Fibroblast of skin of right biceps (primary cell): Measurements from ENCODE around the gene RPS6KA4.
A peak's percentile ranks its signal among the peaks of the same experiment; 100 is the strongest.
"Not testable (repeated sequence)": the region's sequence is repeated elsewhere in the genome, so short reads cannot be mapped to it uniquely, and the experiment has no call there.

Experiments
- DNase-seq: peaks from one replicate; pipeline ENCODE4 v3.0.0-alpha.2; 2013

RPS6KA4 gene

DNA sequence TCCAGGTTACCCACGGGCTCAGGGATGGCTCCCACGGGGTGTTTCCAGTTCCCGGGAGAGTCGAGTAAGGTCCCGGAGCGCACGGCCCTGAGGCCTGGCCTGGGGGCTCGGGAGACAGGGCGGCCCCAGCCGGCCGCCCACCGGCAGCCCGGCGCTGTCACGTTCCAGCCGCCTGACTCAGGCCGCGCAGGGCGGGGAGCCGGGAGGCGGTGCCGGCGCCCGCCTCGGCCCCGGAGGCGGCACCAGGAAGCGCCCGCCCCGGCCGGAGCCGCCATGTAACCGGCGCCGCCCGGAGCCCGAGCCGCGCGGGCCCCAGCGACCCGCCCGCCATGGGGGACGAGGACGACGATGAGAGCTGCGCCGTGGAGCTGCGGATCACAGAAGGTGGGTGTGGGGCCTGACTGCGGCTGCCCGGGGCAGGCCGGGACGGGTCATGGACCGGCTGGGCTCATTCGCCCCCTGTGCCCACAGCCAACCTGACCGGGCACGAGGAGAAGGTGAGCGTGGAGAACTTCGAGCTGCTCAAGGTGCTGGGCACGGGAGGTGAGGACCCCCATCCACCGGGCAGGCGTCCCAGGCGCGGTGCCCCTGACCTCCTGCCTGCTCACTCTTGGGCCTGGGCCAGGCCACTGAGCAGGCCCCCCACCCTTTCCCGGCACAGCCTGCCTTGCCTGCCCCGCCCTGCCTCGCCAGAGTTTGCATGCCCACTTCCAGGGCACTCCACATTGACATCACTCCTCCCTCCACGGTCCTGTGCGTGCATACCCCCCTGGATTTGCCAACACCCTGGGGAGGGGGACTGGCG is at the start of gene RPS6KA4:
TSS of gene RPS6KA4 (plus strand) at position 256 of the 805 bp plus-strand sequence. CDS start at position 330, 74 bp downstream.
- DNase-seq, result peak; percentile 77

DNA sequence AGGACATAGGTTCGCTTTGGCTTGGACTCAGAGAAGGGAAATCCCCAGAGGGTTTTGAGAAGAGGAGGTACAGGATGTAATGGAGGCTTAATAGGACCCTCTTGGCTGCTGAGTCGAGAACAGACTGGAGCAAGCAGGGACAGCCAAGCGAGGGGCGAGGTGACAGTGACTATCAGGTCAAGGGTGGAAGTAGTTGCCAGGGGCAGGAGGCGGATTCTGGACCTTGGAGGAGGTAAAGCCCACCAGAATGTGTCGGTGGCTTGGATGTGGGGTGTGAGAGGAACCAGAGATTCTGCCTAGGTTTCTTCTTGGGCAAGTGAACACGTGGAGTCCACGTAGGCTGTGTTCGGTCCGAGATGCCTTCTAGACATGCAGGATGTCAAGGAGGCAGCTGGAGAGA is 46.0 kb upstream of the RPS6KA4 start:
- DNase-seq, result no peak

DNA sequence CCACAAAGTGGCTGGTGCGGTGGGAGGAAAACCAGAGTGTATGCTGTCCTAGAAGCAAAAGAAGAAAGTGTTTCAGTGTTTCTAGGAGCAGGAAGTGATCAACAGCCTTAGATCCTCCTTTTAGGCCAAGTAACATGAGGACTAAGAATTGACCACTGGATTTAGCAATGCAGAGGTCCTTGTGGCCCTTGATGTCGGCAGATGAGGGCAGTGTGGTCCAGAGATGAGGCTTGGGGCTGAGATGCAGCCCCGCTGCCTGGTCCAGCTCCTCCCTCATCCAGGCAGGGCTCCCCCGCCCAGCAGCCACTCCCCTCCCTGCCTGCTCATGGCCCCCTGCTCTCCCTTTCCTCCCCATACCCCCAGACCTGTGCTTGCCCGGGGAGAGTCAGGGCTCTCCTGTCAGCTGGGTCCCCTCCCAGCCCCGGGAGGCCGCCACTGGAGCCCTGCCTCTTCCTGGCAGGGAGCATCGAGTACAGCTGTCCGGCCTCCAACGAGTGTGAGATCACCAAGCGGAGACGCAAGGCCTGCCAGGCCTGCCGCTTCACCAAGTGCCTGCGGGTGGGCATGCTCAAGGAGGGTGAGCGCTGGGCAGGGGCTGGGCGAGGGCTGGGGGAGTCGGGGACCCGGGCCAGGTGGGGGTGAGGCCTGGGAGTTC is 45.3 kb upstream of the RPS6KA4 start:
- no peak for DNase-seq

DNA sequence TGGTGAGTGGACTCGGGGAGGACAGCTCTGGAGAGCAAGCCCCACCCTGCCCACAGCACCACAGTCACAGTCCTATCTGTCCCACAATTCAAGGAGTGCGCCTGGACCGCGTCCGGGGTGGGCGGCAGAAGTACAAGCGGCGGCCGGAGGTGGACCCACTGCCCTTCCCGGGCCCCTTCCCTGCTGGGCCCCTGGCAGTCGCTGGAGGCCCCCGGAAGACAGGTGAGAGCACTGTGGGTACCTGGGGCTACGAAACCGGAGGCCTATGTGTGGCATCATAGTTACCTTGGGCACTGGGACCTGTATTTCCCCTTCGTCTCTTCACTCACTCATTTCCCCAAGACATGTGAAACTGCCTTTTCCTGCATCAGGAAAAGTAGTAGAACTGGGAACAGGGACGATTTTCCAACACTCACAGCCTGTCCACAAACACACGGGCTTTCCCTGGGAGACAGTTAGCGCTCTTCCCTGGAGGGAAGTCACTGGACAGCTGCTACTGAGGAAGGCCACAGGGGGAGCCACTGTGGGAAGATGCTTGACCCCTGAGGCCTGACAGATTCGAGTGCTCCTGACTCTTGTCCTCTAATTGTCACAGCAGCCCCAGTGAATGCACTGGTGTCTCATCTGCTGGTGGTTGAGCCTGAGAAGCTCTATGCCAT is 44.7 kb upstream of the RPS6KA4 start:
- DNase-seq, result no peak

DNA sequence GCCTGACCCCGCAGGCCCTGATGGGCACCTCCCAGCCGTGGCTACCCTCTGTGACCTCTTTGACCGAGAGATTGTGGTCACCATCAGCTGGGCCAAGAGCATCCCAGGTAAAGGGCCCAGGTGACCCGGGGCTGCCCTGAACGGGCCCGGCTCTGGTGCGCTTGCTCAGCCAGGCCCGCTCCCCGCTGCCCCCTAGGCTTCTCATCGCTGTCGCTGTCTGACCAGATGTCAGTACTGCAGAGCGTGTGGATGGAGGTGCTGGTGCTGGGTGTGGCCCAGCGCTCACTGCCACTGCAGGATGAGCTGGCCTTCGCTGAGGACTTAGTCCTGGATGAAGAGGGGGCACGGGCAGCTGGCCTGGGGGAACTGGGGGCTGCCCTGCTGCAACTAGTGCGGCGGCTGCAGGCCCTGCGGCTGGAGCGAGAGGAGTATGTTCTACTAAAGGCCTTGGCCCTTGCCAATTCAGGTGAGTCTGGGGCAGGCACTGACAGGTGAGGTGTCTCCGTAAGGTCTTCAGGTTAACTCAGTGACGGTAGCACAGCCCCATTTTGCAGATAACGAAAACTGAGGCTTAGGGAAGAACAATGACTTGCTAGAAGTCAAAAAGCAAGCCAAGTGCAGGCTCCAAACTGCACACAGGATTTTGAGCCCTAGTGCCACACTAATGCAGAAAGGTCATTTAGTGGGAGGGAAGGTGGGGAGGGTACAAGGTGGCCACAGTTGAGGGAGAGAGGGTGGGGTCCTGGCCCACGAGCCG is 44.0 kb upstream of the RPS6KA4 start:
- DNase-seq, result no peak

DNA sequence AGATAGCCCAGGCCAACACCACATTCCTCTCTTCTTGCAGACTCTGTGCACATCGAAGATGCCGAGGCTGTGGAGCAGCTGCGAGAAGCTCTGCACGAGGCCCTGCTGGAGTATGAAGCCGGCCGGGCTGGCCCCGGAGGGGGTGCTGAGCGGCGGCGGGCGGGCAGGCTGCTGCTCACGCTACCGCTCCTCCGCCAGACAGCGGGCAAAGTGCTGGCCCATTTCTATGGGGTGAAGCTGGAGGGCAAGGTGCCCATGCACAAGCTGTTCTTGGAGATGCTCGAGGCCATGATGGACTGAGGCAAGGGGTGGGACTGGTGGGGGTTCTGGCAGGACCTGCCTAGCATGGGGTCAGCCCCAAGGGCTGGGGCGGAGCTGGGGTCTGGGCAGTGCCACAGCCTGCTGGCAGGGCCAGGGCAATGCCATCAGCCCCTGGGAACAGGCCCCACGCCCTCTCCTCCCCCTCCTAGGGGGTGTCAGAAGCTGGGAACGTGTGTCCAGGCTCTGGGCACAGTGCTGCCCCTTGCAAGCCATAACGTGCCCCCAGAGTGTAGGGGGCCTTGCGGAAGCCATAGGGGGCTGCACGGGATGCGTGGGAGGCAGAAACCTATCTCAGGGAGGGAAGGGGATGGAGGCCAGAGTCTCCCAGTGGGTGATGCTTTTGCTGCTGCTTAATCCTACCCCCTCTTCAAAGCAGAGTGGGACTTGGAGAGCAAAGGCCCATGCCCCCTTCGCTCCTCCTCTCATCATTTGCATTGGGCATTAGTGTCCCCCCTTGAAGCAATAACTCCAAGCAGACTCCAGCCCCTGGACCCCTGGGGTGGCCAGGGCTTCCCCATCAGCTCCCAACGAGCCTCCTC is 43.1 kb upstream of the RPS6KA4 start:
- not testable (repeated sequence) for DNase-seq

- DNase-seq, result no peak
Measured at GRCh38 chr11:64316672-64317324, 42.2 kb upstream of the RPS6KA4 start.

DNA sequence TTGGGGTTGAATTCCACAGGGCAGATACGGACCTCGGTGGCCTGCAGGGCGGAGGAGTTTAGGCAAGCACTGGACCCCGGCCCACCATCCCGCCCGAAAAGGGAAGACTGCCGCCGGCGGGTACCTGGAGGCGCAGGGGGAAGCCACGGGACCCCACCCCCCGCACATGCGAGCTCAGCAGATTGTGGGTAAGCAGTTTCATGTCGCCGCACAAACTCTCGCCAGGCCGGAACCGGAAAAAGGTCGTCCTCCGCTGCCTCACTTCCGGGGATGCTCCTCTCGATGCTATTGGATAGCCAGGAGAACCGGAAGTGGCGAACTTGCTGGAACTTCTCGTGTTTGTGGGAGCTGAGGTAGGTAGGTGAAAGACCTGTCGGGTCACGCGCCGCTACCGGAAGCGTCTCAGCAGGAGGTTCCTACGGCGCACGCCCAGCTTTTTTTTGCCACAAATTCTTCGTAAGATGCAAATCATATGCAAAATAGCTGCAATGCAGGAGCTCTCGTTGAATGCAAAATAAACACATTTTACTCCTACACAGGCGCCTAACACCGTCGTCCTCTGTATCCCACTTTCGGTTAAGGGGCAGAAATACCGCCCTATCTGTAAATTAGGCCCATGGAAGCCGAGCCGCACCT is 41.5 kb upstream of the RPS6KA4 start, which contains the start of gene TRMT112:
TSS of gene TRMT112 (minus strand) at position 235 of the 636 bp plus-strand sequence. CDS start at position 202, 33 bp downstream.
- DNase-seq, result peak; percentile 97

DNA sequence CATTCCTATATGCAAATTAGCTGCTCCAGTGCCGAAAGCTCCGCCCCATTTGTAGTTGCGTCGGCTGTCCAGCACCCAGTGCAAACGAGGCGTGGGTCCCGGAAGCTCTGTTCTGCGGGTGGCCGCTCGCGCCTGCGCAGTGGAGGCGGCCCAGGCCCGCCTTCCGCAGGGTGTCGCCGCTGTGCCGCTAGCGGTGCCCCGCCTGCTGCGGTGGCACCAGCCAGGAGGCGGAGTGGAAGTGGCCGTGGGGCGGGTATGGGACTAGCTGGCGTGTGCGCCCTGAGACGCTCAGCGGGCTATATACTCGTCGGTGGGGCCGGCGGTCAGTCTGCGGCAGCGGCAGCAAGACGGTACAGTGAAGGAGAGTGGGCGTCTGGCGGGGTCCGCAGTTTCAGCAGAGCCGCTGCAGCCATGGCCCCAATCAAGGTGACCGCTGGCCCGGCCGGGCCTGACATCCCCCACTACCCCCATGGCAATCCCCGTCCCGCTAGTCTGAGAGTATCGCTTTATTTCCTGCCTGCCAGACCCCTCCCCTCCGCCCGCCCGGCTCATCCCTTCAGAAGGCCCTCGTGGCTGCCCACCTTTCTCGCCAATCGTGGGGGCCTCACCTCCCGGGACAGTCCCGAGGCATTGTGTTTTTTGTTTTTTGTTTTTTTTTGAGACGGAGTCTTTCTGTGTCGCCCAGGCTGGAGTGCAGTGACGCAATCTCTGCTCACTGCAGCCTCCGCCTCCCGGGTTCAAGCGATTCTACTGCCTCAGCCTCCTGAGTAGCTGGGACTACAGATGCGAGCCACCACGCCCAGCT is 40.8 kb upstream of the RPS6KA4 start, which contains the start of gene PRDX5:
TSS of gene PRDX5 (plus strand) at position 161 of the 805 bp plus-strand sequence. CDS start at position 256, 95 bp downstream.
- DNase-seq, result peak; percentile 96

DNA sequence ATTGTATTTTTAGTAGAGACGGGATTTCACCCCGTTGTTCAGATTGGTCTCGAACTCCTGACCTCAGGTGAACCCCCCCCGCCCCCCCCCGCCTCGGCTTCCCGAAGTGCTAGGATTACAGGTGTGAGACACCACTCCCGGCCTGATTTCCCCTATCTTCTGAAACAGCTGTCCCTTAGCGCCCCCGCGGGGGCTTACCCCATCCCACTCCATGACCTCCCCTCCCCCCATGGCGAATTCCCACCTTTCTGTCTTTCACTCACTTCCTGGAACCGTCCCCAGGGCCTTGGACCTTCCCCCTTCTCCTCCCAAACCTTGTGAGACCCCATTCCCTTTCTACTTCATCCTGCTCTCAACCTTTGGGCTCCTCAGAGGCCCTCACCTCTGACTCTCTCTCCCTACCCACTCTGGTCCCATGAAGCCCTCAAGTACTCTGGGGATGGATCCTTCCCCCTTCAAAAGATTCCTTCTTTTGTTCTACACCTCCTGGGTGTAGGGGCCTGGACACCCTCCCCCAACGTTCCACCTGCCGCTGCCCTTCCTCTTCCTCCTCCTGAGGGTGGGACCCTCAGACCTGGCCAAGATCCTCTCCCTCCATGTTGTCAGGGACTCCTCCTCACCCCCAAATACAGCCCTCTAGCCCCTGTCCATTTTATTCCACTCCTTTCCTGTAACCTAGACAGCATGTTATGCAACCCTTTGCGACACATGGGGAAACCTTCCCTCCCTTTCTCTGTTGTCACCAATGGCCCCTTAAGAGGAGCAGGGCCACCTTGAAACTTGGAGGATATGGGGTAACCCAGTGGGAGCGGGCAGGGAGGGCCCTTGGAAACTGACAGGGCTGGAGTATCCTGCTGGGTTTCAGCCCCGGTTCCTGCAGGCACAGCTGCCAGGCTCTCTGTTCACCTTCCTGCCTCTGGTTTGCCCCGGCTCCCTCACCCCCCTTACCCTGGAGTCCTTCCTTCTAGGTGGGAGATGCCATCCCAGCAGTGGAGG is 39.9 kb upstream of the RPS6KA4 start:
- no peak for DNase-seq

DNA sequence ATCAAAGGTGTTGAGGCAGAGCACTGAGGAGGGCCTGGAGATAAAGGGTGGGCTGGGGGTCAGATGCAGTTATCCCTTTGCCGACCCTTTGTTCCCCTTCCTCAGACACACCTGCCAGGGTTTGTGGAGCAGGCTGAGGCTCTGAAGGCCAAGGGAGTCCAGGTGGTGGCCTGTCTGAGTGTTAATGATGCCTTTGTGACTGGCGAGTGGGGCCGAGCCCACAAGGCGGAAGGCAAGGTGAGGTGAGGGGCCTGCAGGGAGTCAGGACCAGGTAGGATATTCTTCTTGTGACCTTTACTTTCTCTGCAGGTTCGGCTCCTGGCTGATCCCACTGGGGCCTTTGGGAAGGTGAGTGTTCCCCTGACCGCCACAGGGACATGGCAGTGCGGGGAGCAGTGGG is 38.4 kb upstream of the RPS6KA4 start:
- DNase-seq, result no peak

DNA sequence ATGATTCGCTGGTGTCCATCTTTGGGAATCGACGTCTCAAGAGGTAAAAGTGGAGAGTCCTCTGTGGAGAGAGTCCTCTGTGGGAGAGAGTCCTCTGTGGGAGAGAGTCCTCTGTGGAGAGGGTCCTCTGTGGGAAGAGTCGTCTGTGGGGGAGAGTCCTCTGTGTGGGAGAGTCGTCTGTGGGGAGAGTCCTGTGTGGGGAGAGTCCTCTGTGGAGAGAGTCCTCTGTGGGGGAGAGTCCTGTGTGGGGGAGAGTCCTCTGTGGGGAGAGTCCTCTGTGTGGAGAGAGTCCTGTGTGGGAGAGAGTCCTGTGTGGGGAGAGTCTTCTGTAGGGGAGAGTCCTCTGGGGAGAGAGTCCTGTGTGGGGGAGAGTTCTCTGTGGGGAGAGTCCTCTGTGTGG is 37.9 kb upstream of the RPS6KA4 start:
- DNase-seq, result no peak

- DNase-seq, result no peak
Measured at GRCh38 chr11:64321533-64321932, 37.4 kb upstream of the RPS6KA4 start.

DNA sequence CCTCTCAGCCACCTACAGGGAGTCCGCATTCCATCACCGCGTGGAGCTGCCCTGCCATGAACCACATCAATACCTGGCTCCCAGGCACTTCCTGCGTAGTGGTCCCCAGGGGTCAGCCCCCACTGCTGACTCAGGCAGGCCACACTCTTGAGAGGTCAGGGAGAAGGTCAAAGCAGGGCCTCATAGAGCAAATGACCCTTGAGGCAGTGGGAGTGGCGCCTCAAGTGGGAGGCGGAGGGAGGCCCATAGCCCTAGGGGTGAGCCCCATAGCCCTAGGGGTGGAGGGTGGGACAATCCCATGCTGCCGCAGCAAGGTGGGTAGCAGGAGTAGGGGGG is 36.1 kb upstream of the RPS6KA4 start:
- no peak for DNase-seq

DNA sequence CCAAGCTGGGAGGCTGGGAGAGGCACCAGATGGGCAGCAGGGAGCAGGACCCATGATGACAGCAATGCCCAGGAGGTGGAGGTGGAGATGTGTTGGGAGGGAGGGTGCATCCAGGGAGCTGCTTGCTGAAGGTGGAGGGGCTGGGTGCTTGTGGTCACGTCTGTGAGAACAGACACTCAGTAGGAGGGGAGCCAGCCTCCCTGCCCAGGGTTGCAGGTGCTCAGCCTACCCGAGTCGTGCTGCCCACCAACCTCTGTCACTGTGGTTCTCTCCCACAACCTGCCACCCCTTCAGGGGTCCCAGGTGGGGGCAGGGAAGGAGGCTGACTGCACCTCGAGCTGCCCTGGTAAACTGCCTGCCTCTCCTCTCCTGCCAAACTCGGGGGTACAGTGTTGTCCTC is 35.6 kb upstream of the RPS6KA4 start:
- no peak for DNase-seq

DNA sequence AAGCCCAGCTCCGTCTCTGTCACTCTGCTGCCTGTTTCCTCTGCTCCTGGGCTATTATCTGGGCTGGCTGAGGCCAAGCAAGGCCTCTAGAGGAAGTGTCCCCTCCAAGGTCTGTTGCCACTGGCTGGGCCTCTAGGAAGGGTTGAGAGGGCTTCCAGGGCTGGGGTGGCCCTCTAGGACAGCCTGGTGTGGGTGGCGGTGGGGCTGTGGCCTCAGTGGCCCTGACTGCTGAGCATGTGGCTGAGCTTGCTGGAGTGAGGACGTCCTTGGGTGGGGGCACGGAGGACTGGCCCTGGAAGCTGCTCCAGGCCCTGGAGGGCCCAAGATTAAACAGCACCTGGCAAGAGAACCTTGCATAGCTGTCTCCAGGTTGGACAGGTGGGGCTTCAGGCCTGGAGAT is 35.0 kb upstream of the RPS6KA4 start:
- DNase-seq, result not testable (repeated sequence)

GRCh38 chr11:64324692-64325469 is 34.1 kb upstream of the RPS6KA4 start:
- no peak for DNase-seq

DNA sequence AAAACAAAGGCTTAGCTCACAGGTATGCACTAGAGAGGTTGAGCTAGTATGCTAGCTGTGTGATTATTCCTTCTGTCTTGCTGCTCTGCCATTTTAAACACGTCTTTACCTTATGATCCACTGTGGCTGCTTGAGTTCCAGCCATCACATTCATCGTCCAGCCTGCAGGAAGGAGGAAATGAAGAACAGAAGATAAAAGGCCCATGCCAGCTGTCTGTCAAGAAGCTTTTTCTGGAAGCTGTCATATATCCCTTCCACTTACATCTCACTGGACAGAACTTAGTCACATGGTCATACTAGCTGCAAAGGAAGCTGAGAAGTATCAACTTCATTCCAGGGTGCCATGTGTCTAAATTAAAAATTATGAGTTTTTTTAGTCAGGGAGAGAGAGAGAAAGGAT is 31.6 kb upstream of the RPS6KA4 start:
- DNase-seq, result no peak
